ENCODE measurements around the gene PABPN1. TPM values are rescaled to one million over a fixed set of nuclear protein-coding genes. Genes with fewer than 3 reads are reported as not detected.

PABPN1 gene
- total and polyA plus RNA-seq, 9 of the 15 experiments (the other 6 are each of a cell fraction or from before 2014, with no cell fraction given), result 32.6 to 388 (median 178) TPM

- TF ChIP-seq ATF3 (IDR thresholded peaks at IDR 0.05) (no peak), ATF3 (CRISPR knock-in tag; conservative IDR thresholded peaks at IDR 0.05) (no peak), ZNF561 (CRISPR knock-in tag; conservative IDR thresholded peaks at IDR 0.05) (no peak), ZNF24 (IDR thresholded peaks at IDR 0.05) (no peak), POLR2B (IDR thresholded peaks at IDR 0.05; ENCODE audit: low read depth, partially characterized antibody) (peak; percentile 70), POLR3G (IDR thresholded peaks at IDR 0.05; ENCODE audit: extremely low read depth, insufficient read length, insufficient replicate concordance) (no peak), MTA1 (IDR thresholded peaks at IDR 0.05; ENCODE audit: borderline replicate concordance) (peak; percentile 100), ZNF134 (CRISPR knock-in tag; conservative IDR thresholded peaks at IDR 0.05) (no peak), SNIP1 (IDR thresholded peaks at IDR 0.05; ENCODE audit: low read depth) (no peak), ZNF445 (CRISPR knock-in tag; IDR thresholded peaks at IDR 0.05; ENCODE audit: low read depth) (no peak), ZNF12 (CRISPR knock-in tag; IDR thresholded peaks at IDR 0.05) (no peak), PCBP1 (IDR thresholded peaks at IDR 0.05; ENCODE audit: low read depth, low read length, poor library complexity, severe bottlenecking) (peak; percentile 97), RCOR1 (IDR thresholded peaks at IDR 0.05; ENCODE audit: borderline replicate concordance in 1 of 2, low read depth in 2 of 2, low read length in 2 of 2) (peak; percentile 59 to 72), ZNF311 (CRISPR knock-in tag; IDR thresholded peaks at IDR 0.05) (no peak), HNRNPK (IDR thresholded peaks at IDR 0.05; ENCODE audit: low read depth, low read length, poor library complexity, severe bottlenecking) (no peak), ZKSCAN1 (IDR thresholded peaks at IDR 0.05; ENCODE audit: low read depth, low read length) (peak; percentile 49; the same call in 1 of the 2 replicates), ESRRA (IDR thresholded peaks at IDR 0.05; ENCODE audit: borderline replicate concordance, low read depth) (no peak; the same call in 1 of the 2 replicates), STAT5A (IDR thresholded peaks at IDR 0.05; ENCODE audit: borderline replicate concordance, low read length) (no peak), TBP (optimal IDR thresholded peaks at IDR 0.05; ENCODE audit: low read depth, low read length) (peak; percentile 74), GABPB1 (CRISPR knock-in tag; IDR thresholded peaks at IDR 0.05) (peak; percentile 76), HDAC8 (tag; IDR thresholded peaks at IDR 0.05) (no peak), FIP1L1 (IDR thresholded peaks at IDR 0.05; ENCODE audit: low read depth, low read length, poor library complexity, severe bottlenecking) (no peak), HOXB6 (CRISPR knock-in tag; IDR thresholded peaks at IDR 0.05; ENCODE audit: borderline replicate concordance) (no peak), JUNB (CRISPR knock-in tag; conservative IDR thresholded peaks at IDR 0.05) (no peak), ETS2 (tag; IDR thresholded peaks at IDR 0.05; ENCODE audit: borderline replicate concordance, poor library complexity, severe bottlenecking) (no peak)
- TF ChIP-seq, protein P1, sequence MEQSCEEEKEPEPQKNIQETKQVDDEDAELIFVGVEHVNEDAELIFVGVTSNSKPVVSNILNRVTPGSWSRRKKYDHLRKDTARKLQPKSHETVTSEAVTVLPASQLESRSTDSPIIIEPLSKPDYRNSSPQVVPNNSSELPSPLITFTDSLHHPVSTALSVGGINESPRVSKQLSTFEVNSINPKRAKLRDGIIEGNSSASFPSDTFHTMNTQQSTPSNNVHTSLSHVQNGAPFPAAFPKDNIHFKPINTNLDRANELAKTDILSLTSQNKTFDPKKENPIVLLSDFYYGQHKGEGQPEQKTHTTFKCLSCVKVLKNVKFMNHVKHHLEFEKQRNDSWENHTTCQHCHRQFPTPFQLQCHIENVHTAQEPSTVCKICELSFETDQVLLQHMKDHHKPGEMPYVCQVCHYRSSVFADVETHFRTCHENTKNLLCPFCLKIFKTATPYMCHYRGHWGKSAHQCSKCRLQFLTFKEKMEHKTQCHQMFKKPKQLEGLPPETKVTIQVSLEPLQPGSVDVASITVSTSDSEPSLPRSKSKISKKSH (CRISPR knock-in tag; IDR thresholded peaks at IDR 0.05), result no peak
- TF ChIP-seq, protein P2, sequence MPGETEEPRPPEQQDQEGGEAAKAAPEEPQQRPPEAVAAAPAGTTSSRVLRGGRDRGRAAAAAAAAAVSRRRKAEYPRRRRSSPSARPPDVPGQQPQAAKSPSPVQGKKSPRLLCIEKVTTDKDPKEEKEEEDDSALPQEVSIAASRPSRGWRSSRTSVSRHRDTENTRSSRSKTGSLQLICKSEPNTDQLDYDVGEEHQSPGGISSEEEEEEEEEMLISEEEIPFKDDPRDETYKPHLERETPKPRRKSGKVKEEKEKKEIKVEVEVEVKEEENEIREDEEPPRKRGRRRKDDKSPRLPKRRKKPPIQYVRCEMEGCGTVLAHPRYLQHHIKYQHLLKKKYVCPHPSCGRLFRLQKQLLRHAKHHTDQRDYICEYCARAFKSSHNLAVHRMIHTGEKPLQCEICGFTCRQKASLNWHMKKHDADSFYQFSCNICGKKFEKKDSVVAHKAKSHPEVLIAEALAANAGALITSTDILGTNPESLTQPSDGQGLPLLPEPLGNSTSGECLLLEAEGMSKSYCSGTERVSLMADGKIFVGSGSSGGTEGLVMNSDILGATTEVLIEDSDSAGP (CRISPR knock-in tag; IDR thresholded peaks at IDR 0.05), result no peak
Measured at GRCh38 chr14:23306412-23307145, 14.7 kb upstream of the PABPN1 start, which contains the start of gene BCL2L2 (continued).

All from K562 (cell line).